Measurements from ENCODE around the gene CENPW.

The CENPW gene

DNA sequence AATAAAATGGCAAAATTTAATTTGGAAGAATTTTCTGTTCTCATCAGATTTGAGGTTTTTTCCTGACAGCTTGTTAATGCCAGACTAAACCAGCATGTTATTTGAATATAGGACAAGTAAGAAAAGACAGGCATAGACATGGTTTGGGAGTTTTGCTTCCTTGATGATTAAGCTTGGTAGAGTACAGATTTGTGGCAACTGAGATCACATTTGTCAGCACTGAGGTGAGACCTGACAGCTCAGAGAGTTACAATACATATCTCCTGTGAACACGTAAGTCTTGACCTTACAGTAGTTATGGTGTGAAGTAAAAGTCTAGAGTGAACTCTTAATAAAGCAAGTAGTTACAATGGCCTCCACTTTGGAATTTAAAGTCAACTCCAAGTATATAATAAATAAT, 34.5 kb downstream of the CENPW start:
- no peak for DNase-seq

DNA sequence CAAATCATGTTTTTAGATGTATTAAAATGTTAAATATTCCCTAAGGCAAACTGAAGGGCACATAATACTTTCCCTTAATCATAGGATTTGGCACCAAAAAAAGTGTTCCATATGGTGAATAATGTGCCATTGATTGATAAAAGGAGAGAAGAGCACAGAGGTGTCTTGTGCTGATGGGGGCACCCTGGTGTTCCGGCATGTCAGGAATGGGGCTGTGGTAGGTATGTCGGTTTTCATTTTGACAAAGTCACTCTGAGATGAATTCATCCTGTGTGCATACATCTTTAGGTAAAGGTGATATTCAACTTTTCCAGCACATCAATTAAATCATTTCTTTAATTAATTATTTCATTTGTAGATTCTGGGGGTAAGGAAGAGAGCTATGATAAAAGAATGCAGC, 36.8 kb downstream of the CENPW start:
- no peak for DNase-seq

DNA sequence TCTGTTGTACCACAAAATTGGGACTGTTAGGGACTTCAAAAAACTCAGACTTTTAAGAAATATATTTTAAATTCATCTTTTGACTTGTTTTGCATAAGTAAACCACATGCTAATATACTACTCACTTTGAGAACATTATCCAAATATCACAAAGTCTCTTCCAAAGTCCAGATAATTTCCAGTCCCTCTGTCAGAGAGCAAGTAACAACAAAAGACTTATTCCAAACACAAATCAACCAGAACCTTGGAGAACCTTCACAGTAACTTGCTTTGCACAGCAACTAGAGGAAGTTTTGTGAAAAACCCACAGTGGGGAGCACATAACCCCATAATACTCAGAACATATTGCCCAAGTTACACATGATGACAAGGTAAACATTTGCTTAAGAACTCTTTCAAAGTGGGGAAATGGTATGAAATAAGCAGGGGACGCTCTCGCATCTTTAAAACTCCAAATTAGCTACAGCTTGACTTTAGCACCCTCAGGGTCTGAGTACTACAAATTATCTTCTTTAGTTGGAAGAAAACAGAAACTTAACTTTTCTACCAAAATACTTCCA, 37.8 kb downstream of the CENPW start:
- no peak for DNase-seq

DNA sequence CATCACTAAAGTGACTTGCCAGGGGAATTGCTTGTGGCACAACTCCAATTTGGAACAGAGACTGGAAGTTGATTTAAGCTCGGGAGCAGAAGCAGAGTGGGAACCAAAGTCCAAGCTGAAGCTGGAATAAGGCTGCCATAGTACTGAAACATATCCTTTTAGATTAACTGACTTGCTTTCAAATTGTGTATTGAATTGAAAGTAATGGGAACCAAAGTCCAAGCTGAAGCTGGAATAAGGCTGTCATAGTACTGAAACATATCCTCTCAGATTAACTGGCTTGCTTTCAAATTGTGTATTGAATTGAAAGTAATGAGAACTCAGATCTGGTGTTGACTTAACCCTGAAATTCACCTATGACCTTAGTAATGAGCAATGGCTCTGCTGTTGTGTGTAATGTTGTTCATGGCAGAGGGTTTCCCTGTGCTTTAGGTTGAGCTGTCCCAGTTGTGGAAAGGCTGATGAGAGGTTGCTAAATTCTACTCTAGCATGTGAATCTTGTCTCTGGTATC, 40.2 kb downstream of the CENPW start:
- DNase-seq, result no peak

DNA sequence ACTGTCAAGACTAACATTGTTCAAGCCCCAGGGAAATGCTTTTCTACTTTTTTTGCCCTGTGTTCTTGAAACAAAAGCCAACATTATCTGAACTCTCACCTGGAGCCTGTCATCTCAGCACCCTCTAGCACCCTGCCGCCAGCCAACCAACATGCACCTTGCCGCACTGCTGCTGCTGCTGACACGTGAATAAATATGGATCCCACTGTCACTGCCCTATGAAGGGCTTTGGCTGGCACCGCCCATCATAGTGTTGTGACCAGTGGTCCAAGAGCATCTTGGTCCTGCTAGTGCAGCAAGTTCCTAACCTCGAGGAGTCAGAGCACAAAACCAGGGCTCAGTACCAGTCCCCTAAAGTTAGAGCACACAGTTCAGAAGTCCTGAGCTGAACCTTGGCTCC, 41.6 kb downstream of the CENPW start:
- DNase-seq, result no peak

DNA sequence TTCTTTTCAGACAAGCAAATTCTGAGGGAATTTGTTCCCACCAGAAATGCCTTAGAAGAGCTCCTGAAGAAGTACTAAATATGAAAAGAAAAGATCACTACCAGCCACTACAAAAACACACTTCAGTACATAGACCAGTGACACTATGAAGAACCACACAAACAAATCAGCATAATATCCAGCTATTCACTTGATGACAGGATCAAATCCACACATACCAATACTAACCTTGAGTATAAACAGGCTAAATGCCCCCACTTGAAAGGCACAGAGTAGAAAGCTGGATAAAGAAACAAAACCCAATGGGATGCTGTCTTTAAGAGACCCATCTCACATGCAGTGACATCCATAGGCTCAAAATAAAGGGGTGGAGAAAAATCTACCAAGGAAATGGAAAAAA, 43.3 kb downstream of the CENPW start:
- DNase-seq, result no peak

DNA sequence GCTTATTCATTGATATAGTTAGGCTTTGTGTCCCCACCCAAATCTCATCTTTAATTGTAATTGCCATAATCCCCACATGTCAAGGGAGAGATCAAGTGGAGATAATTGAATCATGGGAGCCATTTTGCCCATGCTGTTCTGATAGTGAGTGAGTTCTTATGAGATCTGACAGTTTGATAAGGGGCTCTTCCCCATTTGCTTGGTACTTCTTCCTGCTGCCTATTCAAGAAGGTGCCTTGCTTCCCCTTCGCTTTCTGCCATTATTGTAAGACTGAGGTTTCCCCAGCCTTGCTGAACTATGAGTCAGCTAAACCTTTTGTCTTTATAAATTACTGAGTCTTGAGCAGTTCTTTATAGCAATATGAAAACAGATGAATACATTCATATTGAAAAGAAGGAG, 45.6 kb downstream of the CENPW start:
- no peak for DNase-seq

DNA sequence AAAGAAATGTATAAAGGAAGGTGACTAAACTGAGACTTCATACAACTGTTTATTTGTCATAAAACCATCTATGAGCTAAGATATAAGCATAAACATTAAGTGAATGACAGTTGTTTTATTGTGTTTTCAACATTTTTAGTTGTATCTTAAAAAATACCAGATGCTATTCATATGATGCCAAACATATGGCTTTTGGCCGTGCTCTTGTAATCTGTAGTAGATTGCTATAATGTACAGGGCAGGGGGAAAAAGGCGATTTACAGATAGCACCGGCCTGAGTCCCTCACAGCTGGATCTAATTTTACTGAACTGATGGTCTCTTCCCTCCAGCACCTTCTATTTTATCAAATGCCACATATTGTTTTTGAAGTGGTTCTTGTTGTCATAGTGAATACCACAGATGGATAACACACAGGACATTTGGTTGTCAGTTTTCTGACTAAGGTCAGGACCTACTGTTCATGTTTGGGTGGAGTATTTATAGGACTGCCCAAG, 48.2 kb downstream of the CENPW start:
- no peak for DNase-seq

DNA sequence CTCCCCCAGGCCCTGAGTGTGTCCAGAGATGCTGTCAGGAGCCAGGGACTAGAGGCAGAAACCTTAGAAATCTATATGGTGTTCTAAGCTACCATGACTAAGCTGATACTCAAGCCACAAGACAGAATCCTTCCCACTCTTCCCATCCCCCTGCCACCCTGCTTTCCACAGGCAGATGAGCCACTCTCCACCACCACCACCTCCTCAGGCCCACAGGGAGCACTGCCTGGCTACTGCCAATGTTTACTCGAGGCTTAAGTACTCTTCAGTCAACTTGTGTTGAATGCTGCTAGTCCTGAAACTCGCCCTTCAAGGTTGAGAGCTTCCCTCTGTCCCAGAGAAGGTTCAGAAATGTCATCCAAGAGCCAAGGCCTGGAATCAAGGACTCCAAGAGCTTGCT, 56.2 kb downstream of the CENPW start:
- DNase-seq, result no peak
